Measurements from ENCODE around the gene RAB11FIP5. TPM values are rescaled to one million over a fixed set of nuclear protein-coding genes. Genes with fewer than 3 reads are reported as not detected.
A peak's percentile ranks its signal among the peaks of the same experiment; 100 is the strongest.

RAB11FIP5 gene
- total and polyA plus RNA-seq, 2 of the 4 experiments (the other 2 are of a cell fraction): 21.5 to 34.5 TPM

DNA sequence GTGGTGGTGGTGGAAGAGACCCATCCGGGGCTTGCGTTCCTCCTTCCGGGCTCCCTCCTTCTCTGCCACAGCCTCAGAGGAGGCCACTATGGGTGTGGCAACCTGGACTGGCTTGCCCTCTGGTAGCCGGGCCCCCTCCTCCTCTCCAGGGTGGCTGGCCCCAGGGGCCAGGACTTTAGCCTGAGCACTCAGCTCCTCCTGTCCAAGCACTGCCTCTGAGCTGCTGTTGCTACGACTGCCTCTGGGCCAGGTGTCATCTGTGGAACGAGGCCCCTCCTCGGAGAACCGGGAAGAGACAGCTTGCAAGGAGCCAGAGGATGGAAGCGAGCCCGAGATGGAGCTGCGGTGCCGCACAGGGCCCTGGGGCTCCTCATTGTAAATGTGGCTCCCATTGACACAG, 24.5 kb downstream of the RAB11FIP5 start:
- H3K4me1 ChIP-seq (ENCODE audit: control insufficient read depth, insufficient read depth, low read length): peaks cover 44% of the 10 kb centered on the region
- no peaks in the 10 kb centered on the region for H3K9me3 ChIP-seq (ENCODE audit: control insufficient read depth, insufficient read depth, low read length)
- DNase-seq (no peak), ATAC-seq (ENCODE audit: low read depth) (no peak)
- no peak overlapping the region for H3K27ac ChIP-seq (ENCODE audit: insufficient read depth, low read length)
- peak overlapping the region; percentile 9 for H2AK9ac ChIP-seq (replicated peaks; ENCODE audit: low read depth, low read length, poor library complexity)
- 95% methylated on average over 8 of the region's 12 CpGs; no CpG with 5 or more reads in 1 of the 2 experiments for WGBS, 2 experiments (ENCODE audit: extremely low coverage in 2 of 2, insufficient read length in 1 of 2)
- H3K23ac ChIP-seq (ENCODE audit: low read depth, low read length): no peak overlapping the region
- H4K91ac ChIP-seq (ENCODE audit: insufficient read depth, low read depth, low read length): no peak overlapping the region
- no peak overlapping the region for H2BK5ac ChIP-seq (ENCODE audit: low read depth, low read length, poor library complexity, severe bottlenecking)
- H2BK120ac ChIP-seq (ENCODE audit: low read depth, low read length): no peak overlapping the region
- intact Hi-C loops (cut with micrococcal nuclease) (no loop called here), in situ Hi-C loops (cut with MboI; ENCODE audit: low sequenced_read_pairs) (loop anchor here (5.0 kb wide), 1 partner anchor 69 kb away; no protein-coding TSS in a partner anchor), dilution Hi-C loops (cut with HindIII; ENCODE audit: low sequenced_read_pairs, unreplicated experiment) (no loop called here)
- peaks cover 35% of the 10 kb centered on the region for H3K36me3 ChIP-seq (ENCODE audit: control insufficient read depth, insufficient read depth, low read length)
- no peak overlapping the region; a peak in 1 of 4 replicates for H4K8ac ChIP-seq (ENCODE audit: low read depth in 2 of 2, low read length in 2 of 2)
- no peak overlapping the region for H3K9ac ChIP-seq (ENCODE audit: low read depth, low read length)
- TF ChIP-seq RFX5 (IDR thresholded peaks at IDR 0.05; ENCODE audit: low read depth, low read length): no peak
- no peak for TF ChIP-seq CEBPB (IDR thresholded peaks at IDR 0.05; ENCODE audit: low read depth, low read length)
- TF ChIP-seq RCOR1 (IDR thresholded peaks at IDR 0.05; ENCODE audit: insufficient replicate concordance, low read length): no peak
- TF ChIP-seq FOS (IDR thresholded peaks at IDR 0.05; ENCODE audit: low read depth, low read length): no peak
- no peak for TF ChIP-seq CHD1 (IDR thresholded peaks at IDR 0.05; ENCODE audit: low read depth, low read length)
- TF ChIP-seq MAFK (IDR thresholded peaks at IDR 0.05; ENCODE audit: low read depth, low read length): no peak
- TF ChIP-seq, protein P1, sequence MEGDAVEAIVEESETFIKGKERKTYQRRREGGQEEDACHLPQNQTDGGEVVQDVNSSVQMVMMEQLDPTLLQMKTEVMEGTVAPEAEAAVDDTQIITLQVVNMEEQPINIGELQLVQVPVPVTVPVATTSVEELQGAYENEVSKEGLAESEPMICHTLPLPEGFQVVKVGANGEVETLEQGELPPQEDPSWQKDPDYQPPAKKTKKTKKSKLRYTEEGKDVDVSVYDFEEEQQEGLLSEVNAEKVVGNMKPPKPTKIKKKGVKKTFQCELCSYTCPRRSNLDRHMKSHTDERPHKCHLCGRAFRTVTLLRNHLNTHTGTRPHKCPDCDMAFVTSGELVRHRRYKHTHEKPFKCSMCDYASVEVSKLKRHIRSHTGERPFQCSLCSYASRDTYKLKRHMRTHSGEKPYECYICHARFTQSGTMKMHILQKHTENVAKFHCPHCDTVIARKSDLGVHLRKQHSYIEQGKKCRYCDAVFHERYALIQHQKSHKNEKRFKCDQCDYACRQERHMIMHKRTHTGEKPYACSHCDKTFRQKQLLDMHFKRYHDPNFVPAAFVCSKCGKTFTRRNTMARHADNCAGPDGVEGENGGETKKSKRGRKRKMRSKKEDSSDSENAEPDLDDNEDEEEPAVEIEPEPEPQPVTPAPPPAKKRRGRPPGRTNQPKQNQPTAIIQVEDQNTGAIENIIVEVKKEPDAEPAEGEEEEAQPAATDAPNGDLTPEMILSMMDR (conservative IDR thresholded peaks at IDR 0.05; ENCODE audit: low read depth, low read length): no peak
- no peak for TF ChIP-seq NFE2L2 (IDR thresholded peaks at IDR 0.05; ENCODE audit: low read depth, low read length)
- no peak for TF ChIP-seq SMC3 (IDR thresholded peaks at IDR 0.05; ENCODE audit: low read depth, low read length)
- TF ChIP-seq MAZ (IDR thresholded peaks at IDR 0.05; ENCODE audit: borderline replicate concordance, low read depth, low read length): no peak
- TF ChIP-seq, protein P2, sequence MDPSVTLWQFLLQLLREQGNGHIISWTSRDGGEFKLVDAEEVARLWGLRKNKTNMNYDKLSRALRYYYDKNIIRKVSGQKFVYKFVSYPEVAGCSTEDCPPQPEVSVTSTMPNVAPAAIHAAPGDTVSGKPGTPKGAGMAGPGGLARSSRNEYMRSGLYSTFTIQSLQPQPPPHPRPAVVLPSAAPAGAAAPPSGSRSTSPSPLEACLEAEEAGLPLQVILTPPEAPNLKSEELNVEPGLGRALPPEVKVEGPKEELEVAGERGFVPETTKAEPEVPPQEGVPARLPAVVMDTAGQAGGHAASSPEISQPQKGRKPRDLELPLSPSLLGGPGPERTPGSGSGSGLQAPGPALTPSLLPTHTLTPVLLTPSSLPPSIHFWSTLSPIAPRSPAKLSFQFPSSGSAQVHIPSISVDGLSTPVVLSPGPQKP (IDR thresholded peaks at IDR 0.05; ENCODE audit: borderline replicate concordance, low read depth, low read length): no peak
- no peak for TF ChIP-seq RAD21 (IDR thresholded peaks at IDR 0.05; ENCODE audit: low read length)
- TF ChIP-seq, protein P3, sequence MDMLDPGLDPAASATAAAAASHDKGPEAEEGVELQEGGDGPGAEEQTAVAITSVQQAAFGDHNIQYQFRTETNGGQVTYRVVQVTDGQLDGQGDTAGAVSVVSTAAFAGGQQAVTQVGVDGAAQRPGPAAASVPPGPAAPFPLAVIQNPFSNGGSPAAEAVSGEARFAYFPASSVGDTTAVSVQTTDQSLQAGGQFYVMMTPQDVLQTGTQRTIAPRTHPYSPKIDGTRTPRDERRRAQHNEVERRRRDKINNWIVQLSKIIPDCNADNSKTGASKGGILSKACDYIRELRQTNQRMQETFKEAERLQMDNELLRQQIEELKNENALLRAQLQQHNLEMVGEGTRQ (IDR thresholded peaks at IDR 0.05; ENCODE audit: low read depth, low read length): no peak
- no peak for TF ChIP-seq BHLHE40 (IDR thresholded peaks at IDR 0.05; ENCODE audit: low read depth, low read length)
- TF ChIP-seq POLR2A (IDR thresholded peaks at IDR 0.05; ENCODE audit: low read depth, low read length): no peak
- no peak for TF ChIP-seq MXI1 (IDR thresholded peaks at IDR 0.05; ENCODE audit: borderline replicate concordance, low read depth, low read length)
- no peak overlapping the region for H2BK15ac ChIP-seq (ENCODE audit: low read depth, low read length)
- H3K14ac ChIP-seq (replicated peaks; ENCODE audit: low read depth, low read length): no peak overlapping the region
- H2AFZ ChIP-seq (replicated peaks; ENCODE audit: low read length, poor library complexity): no peak overlapping the region
- H2AK5ac ChIP-seq (ENCODE audit: low read depth, low read length): 0 out of 2 replicates have a peak overlapping the region, but pooled peaks have one; percentile 4
- H3K56ac ChIP-seq (ENCODE audit: extremely low read depth, insufficient read depth, low read length): no peak overlapping the region
- no peak overlapping the region for H3K4me3 ChIP-seq (ENCODE audit: insufficient read depth, low read depth, low read length)
- H3K4me2 ChIP-seq (ENCODE audit: low read depth, low read length): no peak overlapping the region
- no peak overlapping the region for H4K5ac ChIP-seq (ENCODE audit: low read depth, low read length)
- CTCF ChIA-PET: interaction anchor here (0.6 to 1.9 kb wide), 2 partner anchors 39 to 68 kb away, joined by 3 to 5 read pairs; no protein-coding TSS in a partner anchor
- POLR2A ChIA-PET (ENCODE audit: unreplicated experiment): no interaction called here
- peaks cover 34 to 97% of the 10 kb centered on the region in 2 experiments for H3K79me1 ChIP-seq (ENCODE audit: low read depth in 1 of 2, low read length in 2 of 2)
- H2BK20ac ChIP-seq (ENCODE audit: low read depth, low read length): no peak overlapping the region
- H3K27me3 ChIP-seq (ENCODE audit: control insufficient read depth, insufficient read depth, low read length): no peaks in the 10 kb centered on the region
- H4K20me1 ChIP-seq (ENCODE audit: insufficient read depth, low read length): peaks cover 72% of the 10 kb centered on the region
- 0 out of 2 replicates have a peak overlapping the region, but pooled peaks have one; percentile 100 for H3K4ac ChIP-seq (ENCODE audit: low read depth, low read length)
- H3K9me1 ChIP-seq (ENCODE audit: insufficient read depth, low read length): peaks cover 39% of the 10 kb centered on the region
- no peak overlapping the region for H3K18ac ChIP-seq (ENCODE audit: low read depth, low read length)
- BruUV-seq (replicated peaks): no TSS peak
